ENCODE measurements around the gene ABLIM1.

Gene ABLIM1

GRCh38 chr10:114678820-114679219, 20.7 kb upstream of the ABLIM1 start:
- no peak for DNase-seq

- DNase-seq = no peak
Measured at GRCh38 chr10:114678336-114678735, 20.3 kb upstream of the ABLIM1 start.

- no peak for DNase-seq
Measured at GRCh38 chr10:114674346-114674745, 16.3 kb upstream of the ABLIM1 start.

GRCh38 chr10:114669648-114670047, 11.6 kb upstream of the ABLIM1 start:
- no peak for DNase-seq

GRCh38 chr10:114668375-114669080, 10.5 kb upstream of the ABLIM1 start:
- no peak for DNase-seq

GRCh38 chr10:114665873-114666272, 7.8 kb upstream of the ABLIM1 start:
- no peak for DNase-seq

GRCh38 chr10:114665406-114665805, 7.3 kb upstream of the ABLIM1 start:
- DNase-seq = no peak

GRCh38 chr10:114664127-114664526, 6.1 kb upstream of the ABLIM1 start:
- DNase-seq = no peak

GRCh38 chr10:114663626-114664025, 5.6 kb upstream of the ABLIM1 start:
- DNase-seq = no peak

GRCh38 chr10:114662646-114663217, 4.7 kb upstream of the ABLIM1 start:
- no peak for DNase-seq

- DNase-seq = no peak
Measured at GRCh38 chr10:114661212-114661880, 3.3 kb upstream of the ABLIM1 start.

GRCh38 chr10:114655671-114656070, 2.4 kb downstream of the ABLIM1 start:
- DNase-seq = no peak

GRCh38 chr10:114654822-114655575, 3.1 kb downstream of the ABLIM1 start:
- no peak for DNase-seq

- DNase-seq = no peak
Measured at GRCh38 chr10:114653926-114654325, 4.1 kb downstream of the ABLIM1 start.

- no peak for DNase-seq
Measured at GRCh38 chr10:114652402-114653368, 5.4 kb downstream of the ABLIM1 start.

GRCh38 chr10:114650831-114651230, 7.2 kb downstream of the ABLIM1 start:
- DNase-seq = no peak

- DNase-seq = no peak
Measured at GRCh38 chr10:114650266-114650665, 7.8 kb downstream of the ABLIM1 start.

GRCh38 chr10:114649217-114649903, 8.7 kb downstream of the ABLIM1 start:
- no peak for DNase-seq

GRCh38 chr10:114648368-114648767, 9.7 kb downstream of the ABLIM1 start:
- DNase-seq = no peak

- no peak for DNase-seq
Measured at GRCh38 chr10:114647545-114648138, 10.4 kb downstream of the ABLIM1 start.

- DNase-seq = no peak
Measured at GRCh38 chr10:114646426-114646825, 11.6 kb downstream of the ABLIM1 start.
